Fibroblast of lung (primary cell): ENCODE data around the gene FGF16. TPM values are rescaled to one million over a fixed set of nuclear protein-coding genes. Genes with fewer than 3 reads are reported as not detected.

ENCODE experiments used
- DNase-seq, 2 donors: peaks; one replicate each; pipeline versions ENCODE4 v3.0.0 to v3.0.0-alpha.2; 2010; ENCODE audit warnings: low read depth in 2 of 2
- H2AFZ ChIP-seq: 2 replicates; pipeline ENCODE4 v1.5.1; 2012; ENCODE audit warnings: low read length, control low read depth, inconsistent platforms
- H3K27ac ChIP-seq: 2 replicates; pipeline ENCODE4 v1.5.1; 2011; ENCODE audit warnings: low read length, control low read depth; ENCODE audit not compliant: insufficient read depth
- H3K27me3 ChIP-seq: 2 replicates; pipeline ENCODE4 v1.5.1; 2011; ENCODE audit warnings: mild to moderate bottlenecking, low read length; ENCODE audit not compliant: control insufficient read depth, insufficient read depth
- H3K36me3 ChIP-seq: 2 replicates; pipeline ENCODE4 v1.5.1; 2011; ENCODE audit warnings: low read length; ENCODE audit not compliant: control insufficient read depth, insufficient read depth
- H3K4me1 ChIP-seq: 2 replicates; pipeline ENCODE4 v1.5.1; 2011; ENCODE audit warnings: low read length; ENCODE audit not compliant: control insufficient read depth, insufficient read depth; ENCODE audit errors: extremely low read depth
- H3K4me2 ChIP-seq: 2 replicates; pipeline ENCODE4 v1.5.1; 2011; ENCODE audit warnings: low read length, control low read depth; ENCODE audit not compliant: insufficient read depth; ENCODE audit errors: extremely low read depth
- H3K4me3 ChIP-seq, 4 experiments: fragments of 200-600 bp in 1 of 4; sonication (generic) in 1 of 4; replicated peaks in 1 of 4; 2 replicates each; pipeline ENCODE4 v1.5.1; 2011 to 2016; ENCODE audit warnings: low read length in 4 of 4, low read depth in 3 of 4, mild to moderate bottlenecking in 3 of 4, control low read depth in 2 of 4, inconsistent platforms in 1 of 4, mixed read lengths in 1 of 4; ENCODE audit not compliant: insufficient read depth in 1 of 4; ENCODE audit errors: control extremely low read depth in 1 of 4
- H3K79me2 ChIP-seq: 2 replicates; pipeline ENCODE4 v1.5.1; 2012; ENCODE audit warnings: mild to moderate bottlenecking, low read length, inconsistent platforms; ENCODE audit not compliant: control insufficient read depth, insufficient read depth
- H3K9ac ChIP-seq: 2 replicates; pipeline ENCODE4 v1.5.1; 2011; ENCODE audit warnings: mild to moderate bottlenecking, low read length, control low read depth; ENCODE audit not compliant: insufficient read depth
- H3K9me3 ChIP-seq: 2 replicates; pipeline ENCODE4 v1.5.1; 2012; ENCODE audit warnings: low read depth, low read length; ENCODE audit not compliant: control insufficient read depth, insufficient read depth
- H4K20me1 ChIP-seq: 2 replicates; pipeline ENCODE4 v1.5.1; 2011; ENCODE audit warnings: low read length; ENCODE audit not compliant: control insufficient read depth, insufficient read depth; ENCODE audit errors: extremely low read depth
- EZH2 ChIP-seq: IDR thresholded peaks from 2 replicates; pipeline ENCODE4 v1.5.1; 2012; ENCODE audit warnings: low read length, control low read depth, mild to moderate bottlenecking; ENCODE audit errors: missing control alignments
- polyA plus RNA-seq, 2 donors: library from polyadenylated mRNA; depleted of rRNA in 1 of 2; stranded (reverse) in 1 of 2; unstranded in 1 of 2; fragments of >200 nt; gene quantifications; 2 replicates each; pipeline ENCODE4 v1.2.1, GENCODE V29; 2011 to 2012; ENCODE audit warnings: missing spikeins in 1 of 2
- total RNA-seq: library from RNA; depleted of rRNA; stranded (reverse); fragments of >200 nt; gene quantifications from 2 replicates; pipeline ENCODE4 v1.2.1, GENCODE V29; 2014
- TF ChIP-seq, protein P1 (sequence below), 2 donors: IDR thresholded peaks in 1 of 2; conservative IDR thresholded peaks in 1 of 2; 1 replicate in 1 of 2; 2 replicates in 1 of 2; pipeline ENCODE4 v1.5.1; 2011 to 2012; ENCODE audit warnings: low read length in 2 of 2, control low read depth in 1 of 2, inconsistent platforms in 1 of 2, low read depth in 1 of 2, mild to moderate bottlenecking in 1 of 2

FGF16 gene
- total and polyA plus RNA-seq, 2 donors (not counting 1 experiment from before 2014, with no cell fraction given) = not detected

DNA sequence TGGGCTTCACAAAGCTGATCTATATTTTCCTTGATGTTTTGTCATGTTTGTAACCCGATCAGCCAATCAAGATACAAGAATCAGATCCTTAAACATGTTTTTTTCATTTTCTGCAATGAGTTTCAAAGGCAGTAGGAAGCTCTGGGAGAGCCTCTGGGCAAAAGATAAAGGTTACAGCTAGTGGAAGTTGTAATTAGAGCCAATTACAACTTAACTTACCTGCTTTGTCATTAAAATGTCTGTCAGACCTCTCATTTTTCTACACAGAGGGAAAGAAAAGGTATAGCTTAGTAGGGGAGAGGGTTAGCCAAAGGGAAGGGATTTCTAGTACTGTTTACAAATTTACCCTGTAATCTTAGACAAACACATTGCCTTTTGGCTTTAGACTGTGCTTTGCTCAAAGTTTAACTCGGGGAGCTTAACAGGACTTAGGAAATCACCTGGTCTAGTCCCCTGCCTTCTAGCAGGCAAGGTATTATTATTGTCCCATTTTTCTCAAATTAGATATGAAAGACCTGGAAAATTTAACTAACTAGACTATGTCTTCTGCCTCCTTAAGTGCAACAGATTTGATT is 55.8 kb downstream of the FGF16 start:
- no peaks in the 10 kb centered on the region for H3K79me2 ChIP-seq
- no peak overlapping the region for H3K4me2 ChIP-seq
- H3K36me3 ChIP-seq = no peaks in the 10 kb centered on the region
- H3K9ac ChIP-seq = no peak overlapping the region
- no peak overlapping the region for H3K27ac ChIP-seq
- TF ChIP-seq, protein P1, sequence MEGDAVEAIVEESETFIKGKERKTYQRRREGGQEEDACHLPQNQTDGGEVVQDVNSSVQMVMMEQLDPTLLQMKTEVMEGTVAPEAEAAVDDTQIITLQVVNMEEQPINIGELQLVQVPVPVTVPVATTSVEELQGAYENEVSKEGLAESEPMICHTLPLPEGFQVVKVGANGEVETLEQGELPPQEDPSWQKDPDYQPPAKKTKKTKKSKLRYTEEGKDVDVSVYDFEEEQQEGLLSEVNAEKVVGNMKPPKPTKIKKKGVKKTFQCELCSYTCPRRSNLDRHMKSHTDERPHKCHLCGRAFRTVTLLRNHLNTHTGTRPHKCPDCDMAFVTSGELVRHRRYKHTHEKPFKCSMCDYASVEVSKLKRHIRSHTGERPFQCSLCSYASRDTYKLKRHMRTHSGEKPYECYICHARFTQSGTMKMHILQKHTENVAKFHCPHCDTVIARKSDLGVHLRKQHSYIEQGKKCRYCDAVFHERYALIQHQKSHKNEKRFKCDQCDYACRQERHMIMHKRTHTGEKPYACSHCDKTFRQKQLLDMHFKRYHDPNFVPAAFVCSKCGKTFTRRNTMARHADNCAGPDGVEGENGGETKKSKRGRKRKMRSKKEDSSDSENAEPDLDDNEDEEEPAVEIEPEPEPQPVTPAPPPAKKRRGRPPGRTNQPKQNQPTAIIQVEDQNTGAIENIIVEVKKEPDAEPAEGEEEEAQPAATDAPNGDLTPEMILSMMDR (conservative IDR thresholded peaks at IDR 0.05 in 1 of 2, IDR thresholded peaks at IDR 0.05 in 1 of 2; ENCODE audit: low read depth in 1 of 2, low read length in 2 of 2) = no peak
- no peak for TF ChIP-seq EZH2
- no peaks in the 10 kb centered on the region for H3K27me3 ChIP-seq
- H2AFZ ChIP-seq = no peak overlapping the region
- DNase-seq = no peak
- H3K4me1 ChIP-seq = peaks cover 4% of the 10 kb centered on the region
- H3K4me3 ChIP-seq = no peak overlapping the region
- no peaks in the 10 kb centered on the region for H3K9me3 ChIP-seq
- H4K20me1 ChIP-seq = no peaks in the 10 kb centered on the region

DNA sequence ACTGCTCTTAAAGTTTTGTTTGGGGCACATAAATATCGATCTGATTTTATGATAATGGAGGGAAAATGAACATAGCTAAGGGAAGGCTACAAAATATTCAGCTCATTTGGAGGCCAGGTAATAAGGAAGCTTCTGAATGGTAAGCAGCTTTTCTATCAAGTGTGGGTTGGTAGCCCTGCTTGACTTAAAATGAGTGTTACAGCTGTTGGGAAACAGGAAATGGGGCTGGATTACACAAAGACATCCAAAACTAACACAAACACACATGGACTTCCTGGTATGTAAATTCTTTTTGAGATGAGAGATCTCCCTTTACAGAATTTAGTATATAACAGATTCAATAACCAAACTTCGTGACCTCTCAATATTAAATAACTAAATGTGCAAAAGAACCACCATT is 58.0 kb downstream of the FGF16 start:
- Histone ChIP-seq H3K27ac (no peak overlapping the region), H3K4me3 (no peak overlapping the region), H3K4me1 (peaks cover 4% of the 10 kb centered on the region), H3K9me3 (no peaks in the 10 kb centered on the region), H3K9ac (no peak overlapping the region), H3K27me3 (no peaks in the 10 kb centered on the region), H3K4me2 (no peak overlapping the region), H3K79me2 (no peaks in the 10 kb centered on the region), H4K20me1 (no peaks in the 10 kb centered on the region), H2AFZ (no peak overlapping the region), H3K36me3 (no peaks in the 10 kb centered on the region)
- TF ChIP-seq, protein P1 (conservative IDR thresholded peaks at IDR 0.05 in 1 of 2, IDR thresholded peaks at IDR 0.05 in 1 of 2; ENCODE audit: low read depth in 1 of 2, low read length in 2 of 2) = no peak
- no peak for TF ChIP-seq EZH2
- peak; percentile 46 to 60 for DNase-seq
